Gastrocnemius medialis (tissue), 4 donors: ENCODE results near the gene KCMF1. TPM values are rescaled to one million over a fixed set of nuclear protein-coding genes. Genes with fewer than 3 reads are reported as not detected.

Experiments
- ATAC-seq, 2 donors: fragments of 150-250 bp; one replicate each; pipeline ENCODE4 v1.9.1; 2016
- DNase-seq, 2 donors: peaks; one replicate each; pipeline ENCODE4 v3.0.0-alpha.2; 2019
- H3K27ac ChIP-seq, 4 donors: fragments of 200-600 bp; sonication (generic); 1 replicate in 1 of 4; 2 replicates in 3 of 4; pipeline ENCODE4 v1.5.1; 2016 to 2018; ENCODE audit warnings: mild to moderate bottlenecking in 2 of 4, moderate library complexity in 1 of 4
- H3K27me3 ChIP-seq, 3 donors: fragments of 200-600 bp; sonication (generic) in 2 of 3; 1 replicate in 1 of 3; 2 replicates in 2 of 3; pipeline versions ENCODE4 v1.5.1 to v1.6.0; 2016 to 2019; ENCODE audit warnings: mild to moderate bottlenecking in 1 of 3, moderate library complexity in 1 of 3
- H3K36me3 ChIP-seq, 2 donors: fragments of 200-600 bp; sonication (generic) in 1 of 2; one replicate each; pipeline ENCODE4 v1.5.1; 2017 to 2018
- H3K4me1 ChIP-seq, 2 donors: fragments of 200-600 bp; sonication (generic) in 1 of 2; one replicate each; pipeline ENCODE4 v1.5.1; 2016 to 2017; ENCODE audit warnings: mild to moderate bottlenecking in 2 of 2
- H3K4me3 ChIP-seq, 4 donors: fragments of 200-600 bp; sonication (generic) in 3 of 4; 1 replicate in 1 of 4; 2 replicates in 3 of 4; pipeline ENCODE4 v1.5.1; 2016 to 2019; ENCODE audit warnings: mild to moderate bottlenecking in 2 of 4
- H3K9me3 ChIP-seq, 3 donors: fragments of 200-600 bp; sonication (generic) in 2 of 3; 1 replicate in 1 of 3; 2 replicates in 2 of 3; pipeline ENCODE4 v1.5.1; 2016 to 2019
- CTCF ChIP-seq, 5 experiments: fragments of 450-650 bp in 3 of 5; fragments of 200-600 bp in 2 of 5; sonication (generic) in 2 of 5; IDR thresholded peaks in 4 of 5; conservative IDR thresholded peaks in 1 of 5; 1 replicate in 4 of 5; 2 replicates in 1 of 5; pipeline ENCODE4 v1.5.1; 2016 to 2019; ENCODE audit warnings: antibody characterized with exemption in 5 of 5, mild to moderate bottlenecking in 3 of 5, moderate library complexity in 3 of 5
- POLR2A ChIP-seq, 2 donors: fragments of 450-650 bp; IDR thresholded peaks; one replicate each; pipeline ENCODE4 v1.6.1; 2017; ENCODE audit warnings: antibody characterized with exemption in 2 of 2, mild to moderate bottlenecking in 2 of 2, moderate library complexity in 2 of 2
- in situ Hi-C, 4 donors: fragments of 200-750 bp; cut with MboI; loops; one replicate each; pipeline versions ENCODE4 v1.15.0 to v1.8.0; 2017; ENCODE audit warnings: low sequenced_read_pairs in 4 of 4
- intact Hi-C: fragments of 100-400 bp; cut with DNase I; formaldehyde crosslinking; loops from one replicate; pipeline ENCODE4 v1.15.1; 2023; ENCODE audit warnings: low total_unique reads
- total RNA-seq, 4 donors: library from RNA; depleted of rRNA; stranded (reverse); fragments of >200 nt; gene quantifications; one replicate each; pipeline versions ENCODE4 v1.1.0 to v1.2.3, GENCODE V29; 2016

KCMF1 gene
- total RNA-seq, 4 donors from 2014 or later = 158 to 178 (median 165) TPM

GRCh38 chr2:85001595-85001994, 30.6 kb downstream of the KCMF1 start:
- peaks cover 37 to 48% of the 10 kb centered on the region in 2 donors for H3K4me1 ChIP-seq
- ATAC-seq = no peak
- in situ Hi-C loops = no loop called here
- no peak overlapping the region for H3K4me3 ChIP-seq
- no peak for DNase-seq
- no peaks in the 10 kb centered on the region for H3K27me3 ChIP-seq
- no peaks in the 10 kb centered on the region for H3K9me3 ChIP-seq
- TF ChIP-seq POLR2A (IDR thresholded peaks at IDR 0.05) (no peak), CTCF (IDR thresholded peaks at IDR 0.05 in 4 of 5, conservative IDR thresholded peaks at IDR 0.05 in 1 of 5) (no peak)
- no peak overlapping the region for H3K27ac ChIP-seq
- no peaks in the 10 kb centered on the region for H3K36me3 ChIP-seq
- intact Hi-C loops = no loop called here

GRCh38 chr2:85002534-85002933, 31.6 kb downstream of the KCMF1 start:
- in situ Hi-C loops (no loop called here), intact Hi-C loops (no loop called here)
- peaks cover 38 to 39% of the 10 kb centered on the region in 2 donors for H3K4me1 ChIP-seq
- no peaks in the 10 kb centered on the region for H3K27me3 ChIP-seq
- H3K9me3 ChIP-seq = no peaks in the 10 kb centered on the region
- H3K27ac ChIP-seq = no peak overlapping the region
- no peak overlapping the region for H3K4me3 ChIP-seq
- peaks cover 0 to 2% of the 10 kb centered on the region in 2 donors for H3K36me3 ChIP-seq
- TF ChIP-seq POLR2A (IDR thresholded peaks at IDR 0.05) (no peak), CTCF (IDR thresholded peaks at IDR 0.05 in 4 of 5, conservative IDR thresholded peaks at IDR 0.05 in 1 of 5) (no peak)
- DNase-seq (no peak), ATAC-seq (no peak)

GRCh38 chr2:85008252-85008651, 37.3 kb downstream of the KCMF1 start:
- no peak for ATAC-seq
- intact Hi-C loops = no loop called here

DNA sequence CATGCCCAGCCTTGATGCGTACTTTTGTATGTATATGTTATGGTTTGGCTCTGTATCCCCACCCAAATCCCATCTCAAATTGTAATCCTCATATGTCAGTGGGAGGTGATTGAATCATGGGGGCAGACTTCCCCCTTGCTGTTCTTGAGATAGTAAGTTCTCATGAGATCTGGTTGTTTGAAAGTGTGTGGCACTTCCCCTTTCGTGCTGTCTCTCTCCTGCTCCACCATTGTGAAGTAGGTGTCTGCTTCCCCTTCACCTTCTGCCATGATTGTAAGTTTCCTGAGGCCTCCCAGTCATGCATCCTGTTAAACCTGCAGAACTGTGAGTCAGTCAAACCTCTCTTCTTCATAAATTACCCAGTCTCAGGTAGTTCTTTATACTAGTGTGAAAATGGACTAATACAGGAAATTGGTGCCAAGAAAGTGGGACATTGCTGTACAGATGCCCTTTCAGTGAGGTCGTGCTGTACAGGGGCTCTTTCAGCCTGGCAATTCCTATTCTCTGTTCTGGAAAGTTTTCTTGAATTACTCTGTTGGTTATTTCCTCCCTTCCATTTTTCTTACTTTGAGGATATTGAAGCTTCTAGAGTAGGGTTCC, 38.2 kb downstream of the KCMF1 start:
- H3K4me1 ChIP-seq = peaks cover 37 to 43% of the 10 kb centered on the region in 2 donors
- in situ Hi-C loops = no loop called here
- H3K27me3 ChIP-seq = no peaks in the 10 kb centered on the region
- intact Hi-C loops = no loop called here
- TF ChIP-seq CTCF (IDR thresholded peaks at IDR 0.05 in 4 of 5, conservative IDR thresholded peaks at IDR 0.05 in 1 of 5) (no peak), POLR2A (IDR thresholded peaks at IDR 0.05) (no peak)
- no peak overlapping the region for H3K27ac ChIP-seq
- peaks cover 0 to 6% of the 10 kb centered on the region in 2 donors for H3K36me3 ChIP-seq
- ATAC-seq (no peak), DNase-seq (no peak)
- no peak overlapping the region for H3K4me3 ChIP-seq
- no peaks in the 10 kb centered on the region for H3K9me3 ChIP-seq

More at GRCh38 chr2:85008252-85008651, 37.3 kb downstream of the KCMF1 start:
- TF ChIP-seq POLR2A (IDR thresholded peaks at IDR 0.05) = no peak
- TF ChIP-seq CTCF (IDR thresholded peaks at IDR 0.05 in 4 of 5, conservative IDR thresholded peaks at IDR 0.05 in 1 of 5) = no peak
- Histone ChIP-seq H3K9me3 (no peaks in the 10 kb centered on the region), H3K36me3 (peaks cover 0 to 6% of the 10 kb centered on the region in 2 donors), H3K4me3 (no peak overlapping the region), H3K27ac (no peak overlapping the region), H3K27me3 (no peaks in the 10 kb centered on the region), H3K4me1 (peaks cover 31 to 39% of the 10 kb centered on the region in 2 donors)
- DNase-seq = no peak
- in situ Hi-C loops = no loop called here

- in situ Hi-C loops = no loop called here
- TF ChIP-seq POLR2A (IDR thresholded peaks at IDR 0.05) (no peak), CTCF (IDR thresholded peaks at IDR 0.05 in 4 of 5, conservative IDR thresholded peaks at IDR 0.05 in 1 of 5) (no peak)
Observed at GRCh38 chr2:85010404-85010803, 39.4 kb downstream of the KCMF1 start.

More at GRCh38 chr2:85010404-85010803, 39.4 kb downstream of the KCMF1 start:
- H3K9me3 ChIP-seq = no peaks in the 10 kb centered on the region
- H3K27me3 ChIP-seq = no peaks in the 10 kb centered on the region
- no peak overlapping the region for H3K27ac ChIP-seq
- peaks cover 0 to 6% of the 10 kb centered on the region in 2 donors for H3K36me3 ChIP-seq
- no peak overlapping the region for H3K4me3 ChIP-seq
- ATAC-seq (peak in 1 of 2 donors; percentile 51), DNase-seq (no peak)
- intact Hi-C loops = no loop called here
- peaks cover 47 to 49% of the 10 kb centered on the region in 2 donors for H3K4me1 ChIP-seq
